ENCODE results near the gene FKBP7.
"Not testable (repeated sequence)": the region's sequence is repeated elsewhere in the genome, so short reads cannot be mapped to it uniquely, and the experiment has no call there.

The FKBP7 gene

GRCh38 chr2:178449700-178450523 is 28.5 kb downstream of the FKBP7 start:
- DNase-seq (ENCODE audit: low spot score) = peak; percentile 34

- no peak for DNase-seq (ENCODE audit: low spot score)
Observed at GRCh38 chr2:178448968-178449661, 29.3 kb downstream of the FKBP7 start.

GRCh38 chr2:178441426-178441825 is 37.0 kb downstream of the FKBP7 start:
- DNase-seq (ENCODE audit: low spot score) = no peak

GRCh38 chr2:178436662-178437061 is 41.7 kb downstream of the FKBP7 start:
- DNase-seq (ENCODE audit: low spot score) = no peak

GRCh38 chr2:178429336-178429735 is 49.1 kb downstream of the FKBP7 start:
- DNase-seq (ENCODE audit: low spot score) = no peak

- DNase-seq (ENCODE audit: low spot score) = no peak
Observed at GRCh38 chr2:178428396-178428806, 50.0 kb downstream of the FKBP7 start.

- no peak for DNase-seq (ENCODE audit: low spot score)
Observed at GRCh38 chr2:178427458-178427857, 50.9 kb downstream of the FKBP7 start.

GRCh38 chr2:178426388-178426787 is 52.0 kb downstream of the FKBP7 start:
- DNase-seq (ENCODE audit: low spot score) = no peak

- DNase-seq (ENCODE audit: low spot score) = no peak
Observed at GRCh38 chr2:178425255-178425827, 53.1 kb downstream of the FKBP7 start.

GRCh38 chr2:178423746-178424145 is 54.7 kb downstream of the FKBP7 start:
- DNase-seq (ENCODE audit: low spot score) = not testable (repeated sequence)

- DNase-seq (ENCODE audit: low spot score) = no peak
Observed at GRCh38 chr2:178422097-178422496, 56.3 kb downstream of the FKBP7 start.

- DNase-seq (ENCODE audit: low spot score) = no peak
Observed at GRCh38 chr2:178420463-178420999, 57.9 kb downstream of the FKBP7 start.

- no peak for DNase-seq (ENCODE audit: low spot score)
Observed at GRCh38 chr2:178419123-178419522, 59.3 kb downstream of the FKBP7 start.

GRCh38 chr2:178418426-178418825 is 60.0 kb downstream of the FKBP7 start:
- no peak for DNase-seq (ENCODE audit: low spot score)

- no peak for DNase-seq (ENCODE audit: low spot score)
Observed at GRCh38 chr2:178417916-178418315, 60.5 kb downstream of the FKBP7 start.

GRCh38 chr2:178415979-178416378 is 62.4 kb downstream of the FKBP7 start:
- DNase-seq (ENCODE audit: low spot score) = no peak

- DNase-seq (ENCODE audit: low spot score) = peak; percentile 93
Observed at GRCh38 chr2:178414266-178415247, 63.8 kb downstream of the FKBP7 start.

Data from pons (tissue), 1 donor.